ENCODE results near the gene ZNF248. TPM values are rescaled to one million over a fixed set of nuclear protein-coding genes. Genes with fewer than 3 reads are reported as not detected.

Gene ZNF248
- total RNA-seq, 1 experiment from 2014 or later: 15.1 TPM

DNA sequence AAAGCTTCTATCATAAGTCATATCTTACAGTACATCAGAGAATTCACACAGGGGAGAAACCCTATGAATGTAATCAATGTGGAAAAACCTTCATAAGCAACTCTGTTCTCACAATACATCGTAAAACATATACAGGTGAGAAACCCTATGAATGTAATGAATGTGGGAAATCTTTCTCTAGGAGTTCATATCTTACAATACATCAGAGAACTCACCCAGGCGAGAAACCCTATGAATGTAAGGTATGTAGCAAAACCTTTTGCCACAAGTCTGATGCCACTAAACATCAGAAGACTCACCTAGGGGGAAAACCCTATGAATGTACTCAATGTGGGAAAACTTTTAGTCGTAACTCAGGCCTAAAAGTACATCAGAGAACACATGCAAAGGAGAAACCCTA lies 38.3 kb upstream of the ZNF248 start:
- BruUV-seq (replicated peaks): no TSS peak
- intact Hi-C loops (cut with micrococcal nuclease; ENCODE audit: unreplicated experiment): no loop called here

DNA sequence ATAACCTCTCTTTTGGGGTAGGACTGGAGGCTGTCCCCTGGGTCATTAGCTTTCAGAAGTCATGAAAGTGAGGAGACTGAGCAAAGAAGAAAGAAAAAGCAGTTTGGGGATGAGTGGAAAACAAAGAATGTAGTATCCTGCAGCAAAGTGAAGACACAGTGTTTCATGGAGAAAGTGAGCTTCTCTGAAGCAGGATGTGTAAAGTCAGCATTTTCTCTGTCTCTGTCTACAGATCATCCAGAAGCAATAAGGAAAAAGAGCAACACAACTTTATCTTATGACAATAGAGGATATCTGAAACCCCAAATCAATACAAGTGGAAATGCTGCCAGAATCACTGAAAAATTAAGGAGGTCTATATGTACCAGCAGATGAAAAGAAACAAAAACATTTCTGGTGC lies 28.4 kb upstream of the ZNF248 start:
- Histone ChIP-seq H3K79me2 (ENCODE audit: low read depth) (no peaks in the 10 kb centered on the region), H3K9me3 (ENCODE audit: insufficient read depth, low read depth) (no peaks in the 10 kb centered on the region), H3K27ac (no peak overlapping the region), H2AFZ (no peak overlapping the region), H3F3A (ENCODE audit: insufficient read depth, low read depth) (no peaks in the 10 kb centered on the region), H3K36me3 (ENCODE audit: low read depth) (no peaks in the 10 kb centered on the region), H4K20me1 (ENCODE audit: insufficient read depth) (no peaks in the 10 kb centered on the region), H3K4me3 (no peak overlapping the region), H3K27me3 (ENCODE audit: insufficient read depth, low read depth) (no peaks in the 10 kb centered on the region), H3K4me1 (replicated peaks; ENCODE audit: insufficient read depth) (no peaks in the 10 kb centered on the region), H3K4me2 (no peak overlapping the region), H3K9me2 (ENCODE audit: insufficient read depth) (no peaks in the 10 kb centered on the region; the same call in 1 of the 2 replicates)
- TF ChIP-seq, protein P1, sequence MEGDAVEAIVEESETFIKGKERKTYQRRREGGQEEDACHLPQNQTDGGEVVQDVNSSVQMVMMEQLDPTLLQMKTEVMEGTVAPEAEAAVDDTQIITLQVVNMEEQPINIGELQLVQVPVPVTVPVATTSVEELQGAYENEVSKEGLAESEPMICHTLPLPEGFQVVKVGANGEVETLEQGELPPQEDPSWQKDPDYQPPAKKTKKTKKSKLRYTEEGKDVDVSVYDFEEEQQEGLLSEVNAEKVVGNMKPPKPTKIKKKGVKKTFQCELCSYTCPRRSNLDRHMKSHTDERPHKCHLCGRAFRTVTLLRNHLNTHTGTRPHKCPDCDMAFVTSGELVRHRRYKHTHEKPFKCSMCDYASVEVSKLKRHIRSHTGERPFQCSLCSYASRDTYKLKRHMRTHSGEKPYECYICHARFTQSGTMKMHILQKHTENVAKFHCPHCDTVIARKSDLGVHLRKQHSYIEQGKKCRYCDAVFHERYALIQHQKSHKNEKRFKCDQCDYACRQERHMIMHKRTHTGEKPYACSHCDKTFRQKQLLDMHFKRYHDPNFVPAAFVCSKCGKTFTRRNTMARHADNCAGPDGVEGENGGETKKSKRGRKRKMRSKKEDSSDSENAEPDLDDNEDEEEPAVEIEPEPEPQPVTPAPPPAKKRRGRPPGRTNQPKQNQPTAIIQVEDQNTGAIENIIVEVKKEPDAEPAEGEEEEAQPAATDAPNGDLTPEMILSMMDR (conservative IDR thresholded peaks at IDR 0.05): no peak
- no peak for TF ChIP-seq EZH2 (IDR thresholded peaks at IDR 0.05; ENCODE audit: low read depth)
- CTCF ChIA-PET: no interaction called here
- POLR2A ChIA-PET (ENCODE audit: unreplicated experiment): no interaction called here
- intact Hi-C loops (cut with micrococcal nuclease; ENCODE audit: unreplicated experiment): no loop called here
- no peak for DNase-seq
- BruUV-seq (replicated peaks): no TSS peak

More for the DNA sequence above, 38.3 kb upstream of the ZNF248 start:
- Histone ChIP-seq H3K27ac (no peak overlapping the region), H3K4me3 (no peak overlapping the region), H4K20me1 (ENCODE audit: insufficient read depth) (no peaks in the 10 kb centered on the region), H3F3A (ENCODE audit: insufficient read depth, low read depth) (no peaks in the 10 kb centered on the region), H3K27me3 (ENCODE audit: insufficient read depth, low read depth) (no peaks in the 10 kb centered on the region), H3K9me3 (ENCODE audit: insufficient read depth, low read depth) (no peaks in the 10 kb centered on the region), H3K9me2 (ENCODE audit: insufficient read depth) (no peaks in the 10 kb centered on the region), H3K36me3 (ENCODE audit: low read depth) (no peaks in the 10 kb centered on the region), H2AFZ (no peak overlapping the region), H3K79me2 (ENCODE audit: low read depth) (no peaks in the 10 kb centered on the region), H3K4me1 (replicated peaks; ENCODE audit: insufficient read depth) (no peaks in the 10 kb centered on the region), H3K4me2 (no peak overlapping the region)
- no peak for TF ChIP-seq EZH2 (IDR thresholded peaks at IDR 0.05; ENCODE audit: low read depth)
- TF ChIP-seq, protein P1 (conservative IDR thresholded peaks at IDR 0.05): no peak
- DNase-seq: no peak
- ChIA-PET POLR2A (ENCODE audit: unreplicated experiment) (no interaction called here), CTCF (no interaction called here)

DNA sequence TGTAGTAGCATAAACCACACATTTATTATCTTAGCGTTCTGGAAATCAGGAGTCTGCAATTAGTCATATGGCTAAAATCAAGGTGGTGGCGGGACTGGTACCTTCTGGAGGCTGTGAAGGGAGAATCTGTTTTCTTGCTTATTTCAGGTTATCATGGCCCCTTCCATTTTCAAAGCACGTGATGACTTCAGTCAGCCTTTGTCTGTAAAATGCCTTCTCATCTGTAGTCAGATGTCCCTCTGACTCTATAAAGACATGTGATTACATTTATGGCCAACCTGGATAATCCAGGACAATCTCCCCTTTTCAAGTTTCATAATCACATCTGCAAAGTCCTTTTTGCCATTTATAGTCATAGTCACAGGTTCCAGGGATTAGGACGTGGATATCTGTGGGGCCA lies 15.5 kb upstream of the ZNF248 start:
- Histone ChIP-seq H4K20me1 (ENCODE audit: insufficient read depth) (no peaks in the 10 kb centered on the region), H3K9me2 (ENCODE audit: insufficient read depth) (no peaks in the 10 kb centered on the region), H3F3A (ENCODE audit: insufficient read depth, low read depth) (no peaks in the 10 kb centered on the region), H2AFZ (no peak overlapping the region), H3K27ac (no peak overlapping the region), H3K4me1 (replicated peaks; ENCODE audit: insufficient read depth) (no peaks in the 10 kb centered on the region), H3K4me3 (no peak overlapping the region), H3K79me2 (ENCODE audit: low read depth) (no peaks in the 10 kb centered on the region), H3K36me3 (ENCODE audit: low read depth) (no peaks in the 10 kb centered on the region), H3K27me3 (ENCODE audit: insufficient read depth, low read depth) (no peaks in the 10 kb centered on the region), H3K4me2 (no peak overlapping the region), H3K9me3 (ENCODE audit: insufficient read depth, low read depth) (no peaks in the 10 kb centered on the region)
- CTCF ChIA-PET: no interaction called here
- no TSS peak for BruUV-seq (replicated peaks)
- POLR2A ChIA-PET (ENCODE audit: unreplicated experiment): no interaction called here
- intact Hi-C loops (cut with micrococcal nuclease; ENCODE audit: unreplicated experiment): no loop called here
- DNase-seq: no peak
- TF ChIP-seq, protein P1 (conservative IDR thresholded peaks at IDR 0.05): no peak
- no peak for TF ChIP-seq EZH2 (IDR thresholded peaks at IDR 0.05; ENCODE audit: low read depth)

All from PC-9 (cell line).